Measurements from ENCODE around the gene CBARP.
A peak's percentile ranks its signal among the peaks of the same experiment; 100 is the strongest.

Gene CBARP

DNA sequence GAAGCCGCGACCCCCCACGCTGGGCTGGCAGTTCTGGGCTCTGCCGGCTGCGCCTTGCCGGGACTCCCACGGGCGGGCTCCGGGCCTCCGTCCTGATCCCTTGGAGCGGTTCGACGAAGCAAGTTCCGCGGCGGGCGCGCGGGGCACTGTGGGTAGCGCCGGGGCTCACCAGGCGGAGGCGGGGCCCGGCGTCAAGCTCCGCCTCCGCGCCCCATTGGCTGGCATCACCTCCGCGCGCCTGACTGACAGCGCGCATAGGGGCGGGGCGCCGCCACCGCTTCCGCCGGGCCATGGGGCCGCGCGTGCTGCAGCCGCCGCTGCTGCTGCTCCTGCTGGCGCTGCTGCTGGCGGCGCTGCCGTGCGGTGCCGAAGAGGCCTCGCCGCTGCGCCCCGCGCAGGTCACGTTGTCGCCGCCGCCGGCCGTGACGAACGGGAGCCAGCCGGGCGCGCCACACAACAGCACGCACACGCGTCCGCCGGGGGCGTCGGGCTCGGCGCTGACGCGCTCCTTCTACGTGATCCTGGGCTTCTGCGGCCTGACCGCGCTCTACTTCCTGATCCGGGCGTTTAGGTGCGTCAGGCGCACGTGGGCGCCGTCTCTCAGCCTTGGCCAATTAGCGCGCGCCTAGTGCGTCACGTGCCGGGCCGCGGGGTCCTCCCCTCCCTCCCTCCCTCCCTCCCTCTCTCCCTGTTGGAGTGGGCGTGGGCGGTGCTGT, 37.6 kb upstream of the CBARP start, which contains the start of gene FAM174C:
FAM174C (plus strand) TSS at position 271 of the 716 bp plus-strand sequence; CDS start at position 291, 20 bp downstream.
- DNase-seq (ENCODE audit: low read depth) = peak; percentile 96

DNA sequence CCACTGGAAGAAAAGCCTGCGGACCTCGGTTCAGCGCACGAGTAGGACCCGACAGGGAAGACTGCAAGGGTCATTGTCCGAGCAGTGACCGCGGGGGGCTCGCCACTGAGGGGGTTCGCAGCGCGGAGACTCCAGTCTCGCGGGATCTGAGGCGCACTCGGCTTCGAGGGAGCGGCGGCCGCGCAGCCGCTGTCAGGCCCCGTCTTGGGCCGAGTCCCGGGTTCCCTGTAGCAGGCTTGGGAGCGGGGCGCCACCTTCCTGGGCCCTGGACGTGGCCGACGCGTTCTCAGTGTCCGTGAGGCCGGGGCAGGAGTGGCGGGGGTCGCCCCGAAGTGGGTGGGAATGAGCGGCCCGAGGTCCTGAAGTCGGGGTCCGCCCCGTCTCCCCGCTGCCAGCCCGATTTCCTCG, 37.1 kb upstream of the CBARP start:
- DNase-seq (ENCODE audit: low read depth) = no peak

DNA sequence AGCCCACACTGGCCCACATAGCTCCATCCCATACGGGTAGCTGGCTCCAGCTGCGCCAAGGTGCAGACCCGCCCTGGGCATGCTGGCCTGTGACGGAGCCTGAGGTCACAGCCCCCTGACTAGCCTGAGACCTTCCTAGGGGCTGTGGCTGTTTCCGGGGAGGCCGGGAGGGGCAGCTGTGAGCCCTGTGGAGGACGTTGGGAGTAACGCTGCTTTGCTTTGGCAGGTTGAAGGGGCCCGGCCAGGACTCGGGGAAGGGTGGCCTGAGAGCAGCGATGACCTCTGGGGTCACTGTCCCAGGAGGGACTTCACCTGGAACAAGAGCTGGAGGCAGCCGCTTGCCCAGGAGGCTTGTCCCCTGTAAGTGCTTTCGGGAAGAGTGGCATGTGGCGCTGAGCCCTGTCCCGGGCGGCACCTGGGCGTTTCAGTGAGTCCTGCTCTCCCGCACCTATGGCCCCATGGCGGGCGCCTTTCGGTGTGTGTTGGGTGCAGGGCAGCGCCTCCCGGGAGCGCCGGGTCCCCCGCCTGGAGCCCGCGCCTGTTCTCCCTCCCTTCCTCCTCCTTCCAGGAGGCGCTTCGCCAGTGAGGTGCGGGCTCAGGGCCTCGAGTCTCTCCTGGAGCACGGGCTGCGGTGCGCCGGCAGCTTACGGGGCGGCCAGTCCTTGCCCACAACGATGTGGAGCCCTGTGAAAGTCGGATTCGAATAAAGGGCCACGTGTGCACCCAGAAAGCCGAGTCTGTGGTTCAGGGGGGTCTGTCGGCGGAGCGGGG, 36.5 kb upstream of the CBARP start:
- DNase-seq (ENCODE audit: low read depth) = no peak

DNA sequence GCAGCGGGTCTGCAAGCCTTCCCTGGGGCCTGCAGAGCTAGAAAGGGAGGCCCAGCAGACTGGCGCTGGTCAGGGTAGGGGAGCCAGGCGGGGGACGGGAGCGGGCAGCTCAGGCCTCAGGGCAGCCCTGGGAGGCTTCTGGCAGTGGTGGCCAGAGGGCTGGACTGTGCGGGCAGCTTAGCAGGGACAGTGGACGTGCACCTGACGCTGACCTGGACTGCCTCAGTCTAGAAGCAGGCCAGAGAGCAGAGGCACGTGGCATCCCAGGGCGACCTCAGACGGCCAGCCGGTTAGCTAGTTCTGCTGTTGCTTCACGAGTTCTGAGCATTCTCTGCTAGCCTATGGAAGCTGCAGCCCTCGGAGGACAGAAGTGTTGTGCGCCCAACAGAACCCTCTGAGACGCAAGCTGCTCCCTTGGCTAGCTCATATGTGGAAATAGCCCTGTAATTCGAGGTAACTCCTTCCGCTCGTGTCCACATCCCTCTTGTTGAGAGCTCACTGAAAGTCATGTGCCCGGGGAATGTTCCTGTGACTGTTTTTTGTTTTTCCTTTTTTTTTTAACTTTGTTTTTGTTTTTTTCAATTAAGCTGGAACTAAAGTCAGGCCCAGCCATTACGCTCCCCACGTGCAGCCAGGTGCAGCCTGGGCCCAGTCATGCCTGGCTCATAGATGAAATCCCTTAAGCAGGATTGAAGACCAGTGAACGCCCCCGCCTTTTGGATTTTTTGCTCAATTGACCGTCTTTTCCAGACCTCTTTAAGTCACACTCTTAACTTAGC, 35.6 kb upstream of the CBARP start:
- DNase-seq (ENCODE audit: low read depth) = no peak

DNA sequence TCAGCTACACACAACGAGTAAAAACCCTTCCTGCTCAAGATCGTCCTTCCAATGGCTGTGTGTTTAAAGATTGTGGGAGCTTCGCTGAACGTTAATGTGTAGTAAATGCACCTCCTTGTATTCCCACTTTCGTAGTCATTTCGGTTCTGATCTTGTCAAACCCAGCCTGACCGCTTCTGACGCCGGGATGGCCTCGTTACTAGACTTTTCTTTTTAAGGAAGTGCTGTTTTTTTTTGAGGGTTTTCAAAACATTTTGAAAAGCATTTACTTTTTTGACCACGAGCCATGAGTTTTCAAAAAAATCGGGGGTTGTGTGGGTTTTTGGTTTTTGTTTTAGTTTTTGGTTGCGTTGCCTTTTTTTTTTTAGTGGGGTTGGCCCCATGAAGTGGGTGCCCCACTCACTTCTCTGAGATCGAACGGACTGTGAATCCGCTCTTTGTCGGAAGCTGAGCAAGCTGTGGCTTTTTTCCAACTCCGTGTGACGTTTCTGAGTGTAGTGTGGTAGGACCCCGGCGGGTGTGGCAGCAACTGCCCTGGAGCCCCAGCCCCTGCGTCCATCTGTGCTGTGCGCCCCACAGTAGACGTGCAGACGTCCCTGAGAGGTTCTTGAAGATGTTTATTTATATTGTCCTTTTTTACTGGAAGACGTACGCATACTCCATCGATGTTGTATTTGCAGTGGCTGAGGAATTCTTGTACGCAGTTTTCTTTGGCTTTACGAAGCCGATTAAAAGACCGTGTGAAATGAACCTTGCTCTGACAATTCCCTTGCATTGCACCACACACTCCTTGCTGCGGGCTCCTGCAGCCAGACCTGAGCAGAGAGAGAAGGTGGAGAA, 34.8 kb upstream of the CBARP start:
- no peak for DNase-seq (ENCODE audit: low read depth)

DNA sequence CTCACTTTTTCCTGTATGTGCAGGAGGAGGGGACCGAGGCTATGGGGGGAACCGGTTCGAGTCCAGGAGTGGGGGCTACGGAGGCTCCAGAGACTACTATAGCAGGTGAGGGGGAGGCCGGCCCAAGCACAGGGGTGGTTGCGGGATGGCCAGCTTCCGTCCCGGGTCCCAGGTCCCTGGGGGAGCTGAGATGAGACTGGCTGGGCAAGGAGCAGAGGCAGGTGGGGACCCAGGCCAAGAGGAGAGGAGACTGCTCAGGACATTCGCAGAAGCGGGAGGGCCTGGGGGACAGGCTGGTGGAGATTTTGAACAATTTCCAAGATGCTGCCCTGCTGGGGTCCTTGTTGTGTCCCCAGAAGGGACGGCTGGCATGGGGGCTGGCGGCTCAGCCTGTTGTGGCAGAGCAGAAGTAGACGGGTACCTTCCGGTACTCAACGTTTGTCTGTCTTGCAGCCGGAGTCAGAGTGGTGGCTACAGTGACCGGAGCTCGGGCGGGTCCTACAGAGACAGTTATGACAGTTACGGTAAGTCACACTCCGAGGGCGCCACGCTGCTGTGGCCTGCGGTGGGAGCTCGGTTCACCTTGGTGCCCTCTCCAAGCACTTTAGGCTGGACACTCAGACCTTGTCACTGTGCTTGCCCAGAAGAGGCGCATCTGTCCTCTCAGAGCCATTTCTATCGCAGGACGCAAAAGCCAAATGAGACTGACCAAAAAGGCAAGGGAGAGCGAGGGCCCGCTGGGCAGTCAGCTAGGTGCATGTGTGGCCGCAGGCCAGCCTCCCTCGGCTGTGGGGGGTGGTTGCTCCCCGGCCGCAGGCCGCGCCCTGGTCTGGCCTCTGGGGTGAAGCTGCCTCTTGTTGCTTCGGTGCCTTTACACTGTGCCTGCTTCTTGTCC, 34.0 kb upstream of the CBARP start:
- no peak for DNase-seq (ENCODE audit: low read depth)

DNA sequence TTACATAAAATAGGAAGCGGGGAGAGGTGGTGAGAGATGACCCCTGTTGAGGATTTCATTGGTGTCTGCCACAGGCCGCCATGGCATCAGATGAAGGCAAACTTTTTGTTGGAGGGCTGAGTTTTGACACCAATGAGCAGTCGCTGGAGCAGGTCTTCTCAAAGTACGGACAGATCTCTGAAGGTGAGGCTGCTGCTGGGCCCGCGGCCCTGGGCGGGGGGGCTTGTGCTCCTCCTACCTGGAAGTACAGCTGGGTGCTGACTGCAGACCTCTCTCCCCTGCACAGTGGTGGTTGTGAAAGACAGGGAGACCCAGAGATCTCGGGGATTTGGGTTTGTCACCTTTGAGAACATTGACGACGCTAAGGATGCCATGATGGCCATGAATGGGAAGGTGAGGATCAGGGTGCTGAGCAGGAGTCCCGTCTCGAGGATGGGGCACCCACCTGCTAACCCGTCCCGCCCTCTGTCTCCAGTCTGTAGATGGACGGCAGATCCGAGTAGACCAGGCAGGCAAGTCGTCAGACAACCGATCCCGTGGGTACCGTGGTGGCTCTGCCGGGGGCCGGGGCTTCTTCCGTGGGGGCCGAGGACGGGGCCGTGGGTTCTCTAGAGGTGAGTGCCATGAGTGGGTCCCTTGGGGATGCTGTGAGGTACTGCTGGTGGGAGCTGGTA, 33.2 kb upstream of the CBARP start:
- DNase-seq (ENCODE audit: low read depth) = no peak

DNA sequence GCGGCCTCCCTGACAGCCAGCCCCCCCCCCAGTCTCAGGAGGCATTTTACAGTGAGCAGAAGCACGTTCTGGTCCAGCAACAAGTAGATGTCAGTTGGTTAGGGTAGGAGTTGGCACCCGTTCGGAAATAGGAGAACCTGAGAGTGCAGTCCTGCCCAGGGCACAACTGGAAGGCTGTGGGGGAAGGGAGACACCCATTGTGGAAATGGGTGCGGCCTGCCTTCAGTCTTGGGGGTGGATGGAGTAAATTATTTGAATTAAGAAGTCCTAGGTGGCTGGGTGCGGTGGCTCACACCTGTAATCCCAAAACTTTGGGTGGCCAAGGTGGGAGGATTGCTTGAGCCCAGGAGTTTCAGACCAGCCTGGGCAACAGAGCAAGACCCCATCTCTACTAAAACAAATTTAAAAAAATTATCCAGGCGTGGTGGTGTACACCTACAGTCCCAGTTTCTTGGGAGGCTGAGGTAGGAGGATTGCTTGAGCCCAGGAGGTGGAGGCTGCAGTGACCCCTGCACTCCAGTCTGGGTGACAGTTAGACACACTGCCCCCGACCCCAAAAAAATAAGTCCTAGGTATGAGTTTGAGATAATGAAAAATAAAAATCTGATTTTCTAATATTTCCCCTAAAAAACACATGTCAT, 32.5 kb upstream of the CBARP start:
- no peak for DNase-seq (ENCODE audit: low read depth)

DNA sequence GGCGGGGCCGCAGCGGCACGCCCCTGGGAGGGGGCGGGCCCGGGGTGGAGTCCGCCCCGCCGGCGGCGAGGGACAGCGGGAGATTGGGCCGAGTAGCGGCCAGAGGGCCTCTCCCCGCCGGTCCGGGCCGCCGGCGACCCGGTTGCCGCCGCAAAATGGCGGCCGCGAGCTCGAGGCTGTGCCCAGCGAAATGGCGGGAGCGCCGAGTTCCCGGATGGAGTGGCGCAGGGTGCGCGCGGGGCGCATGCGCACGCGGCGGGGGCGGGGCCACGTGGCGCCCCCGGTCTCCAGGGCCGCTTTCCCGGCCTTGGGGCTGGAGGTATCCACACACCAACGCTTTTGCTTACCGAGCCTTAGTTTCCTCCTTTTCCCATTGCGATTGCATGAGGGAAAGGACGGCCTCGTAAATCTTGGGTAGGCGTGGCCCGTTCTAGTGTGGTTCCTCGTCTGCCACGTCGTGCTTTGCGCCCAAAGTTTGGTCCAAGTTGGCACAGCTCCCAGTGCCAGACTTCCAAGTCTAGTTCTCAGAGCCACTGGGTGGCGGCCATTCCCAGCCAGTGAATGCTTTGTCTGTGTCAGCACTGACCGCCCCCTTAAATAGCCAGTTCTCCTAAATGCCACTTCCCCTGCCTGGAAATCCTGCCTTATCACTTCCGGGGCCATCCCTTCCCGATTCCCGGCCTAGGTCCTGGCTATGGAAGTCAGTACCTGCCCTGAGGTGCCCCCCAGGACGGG, 31.8 kb upstream of the CBARP start:
- peak; percentile 92 for DNase-seq (ENCODE audit: low read depth)

DNA sequence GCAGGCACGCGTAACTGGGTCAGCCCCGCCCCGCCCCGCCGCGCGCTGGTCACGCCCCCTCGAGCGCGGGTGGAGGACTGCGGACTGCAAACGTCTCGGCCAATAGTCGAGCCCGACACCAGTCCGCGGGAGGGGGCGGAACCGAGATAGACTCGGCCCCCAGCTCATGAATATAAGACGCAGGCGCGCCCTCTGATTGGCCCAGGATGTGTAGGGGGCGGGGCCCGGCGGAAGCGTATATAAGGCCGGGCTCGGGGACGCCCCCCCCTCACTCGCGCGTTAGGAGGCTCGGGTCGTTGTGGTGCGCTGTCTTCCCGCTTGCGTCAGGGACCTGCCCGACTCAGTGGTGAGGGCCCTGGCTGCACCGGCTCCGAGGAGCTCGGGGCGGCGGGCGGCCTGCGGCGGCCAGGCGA, 31.3 kb upstream of the CBARP start, which contains the start of gene CIRBP:
CIRBP (plus strand) TSS at position 268 of the 413 bp plus-strand sequence. CDS start 1,602 bp downstream, outside the sequence.
- DNase-seq (ENCODE audit: low read depth) = peak; percentile 99

DNA sequence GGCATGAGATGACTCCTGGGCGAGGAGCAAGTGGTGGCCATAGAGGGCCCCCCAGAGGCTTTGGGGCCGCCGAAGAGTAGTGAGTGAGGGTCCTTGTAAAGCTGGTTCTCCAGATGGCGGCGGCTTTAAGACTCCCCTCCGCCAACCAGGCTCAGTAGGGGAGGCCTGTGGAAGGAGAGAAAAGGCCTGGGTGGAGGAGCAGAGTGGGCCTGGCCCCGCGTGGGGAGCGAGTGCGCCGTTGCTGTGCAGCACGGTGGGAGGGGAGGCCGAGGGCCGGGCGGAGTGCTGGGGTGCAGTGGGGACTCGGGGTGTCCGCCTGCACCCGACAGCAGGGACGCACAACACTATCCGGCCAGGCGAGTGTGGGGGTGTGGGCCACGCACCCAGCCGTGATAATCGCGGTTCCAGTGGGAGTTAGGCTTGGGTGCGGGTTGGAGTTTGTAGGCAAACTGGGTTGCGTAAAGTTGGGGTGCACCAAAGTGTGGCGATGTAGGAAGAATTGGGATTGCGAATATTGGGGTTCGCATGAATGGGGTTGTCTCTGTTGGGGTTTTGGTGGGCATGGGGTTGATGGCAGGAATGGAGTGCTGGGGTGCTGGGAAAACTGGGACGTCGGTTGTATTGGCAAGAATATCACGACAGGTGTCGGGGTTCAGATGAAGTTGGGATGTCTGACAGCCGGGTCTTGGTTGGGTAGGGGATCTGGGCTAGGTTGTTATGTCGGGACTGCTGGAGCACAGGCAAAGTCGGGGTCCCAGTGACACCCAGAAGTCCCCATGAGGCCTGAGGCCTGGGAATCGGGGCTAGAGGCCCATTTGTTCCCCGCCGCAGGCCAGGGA, 30.6 kb upstream of the CBARP start:
- DNase-seq (ENCODE audit: low read depth) = no peak

DNA sequence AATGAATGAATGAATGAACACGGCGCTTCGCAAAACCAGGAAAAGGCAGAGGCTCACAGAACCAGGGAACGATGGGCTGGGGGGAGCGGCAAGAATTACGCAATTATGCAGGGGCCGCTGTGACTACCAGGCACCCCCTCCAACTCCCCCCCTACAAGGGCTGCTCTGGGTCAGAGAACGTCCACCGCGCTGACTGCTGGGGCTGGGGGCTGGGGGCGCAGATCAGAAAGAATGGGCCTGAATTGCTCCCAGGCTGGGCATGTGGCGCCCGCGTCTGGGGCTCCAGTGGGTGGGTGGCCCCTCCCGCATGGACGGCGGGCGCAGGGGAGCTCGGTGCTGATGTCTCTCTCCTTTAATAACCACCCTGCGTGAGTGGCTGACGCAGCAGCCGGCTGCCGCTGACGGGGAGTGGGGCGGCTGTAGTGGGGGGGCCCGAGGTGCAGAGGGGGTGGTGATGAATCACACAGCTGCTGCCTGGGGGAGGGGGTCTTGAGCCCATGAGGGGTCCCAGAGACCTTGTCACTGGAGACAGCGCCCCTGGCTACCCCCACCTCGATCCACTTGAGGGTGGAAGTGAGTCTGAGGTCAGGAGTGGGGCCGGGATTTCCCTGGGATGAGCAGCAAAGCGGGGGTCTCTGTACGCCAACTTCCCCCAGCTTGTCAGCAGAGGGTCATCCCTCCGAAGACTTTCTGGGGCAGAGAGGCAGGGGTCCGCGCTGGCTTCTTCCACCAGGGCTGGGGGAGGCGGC, 29.8 kb upstream of the CBARP start:
- DNase-seq (ENCODE audit: low read depth) = no peak

DNA sequence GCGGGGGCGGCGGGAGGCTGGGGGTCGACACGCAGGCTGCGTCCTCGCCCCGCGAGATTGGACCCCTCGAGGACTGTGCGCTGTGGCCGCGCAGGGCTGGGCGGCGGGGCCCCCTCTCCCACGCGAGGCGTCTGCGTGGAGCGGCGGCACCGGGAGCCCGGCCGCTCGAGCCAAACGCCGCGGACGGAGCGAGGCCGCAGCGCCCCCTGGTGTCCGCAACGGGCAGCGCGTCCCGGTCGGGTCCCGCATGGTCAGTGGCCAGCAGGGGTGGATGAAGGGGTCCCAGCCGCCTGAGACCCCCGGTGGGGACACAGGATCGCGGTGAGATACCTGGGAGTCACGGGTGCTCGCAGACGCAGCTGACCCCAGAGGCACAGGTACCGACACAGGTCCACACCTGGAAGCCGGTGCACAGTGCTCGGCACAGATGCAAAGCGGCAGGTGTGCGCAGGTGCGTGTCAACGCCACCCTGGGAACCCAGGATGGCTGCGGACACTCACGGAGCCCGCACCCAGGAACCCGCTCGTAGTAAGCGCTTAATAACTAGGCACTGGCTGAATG, 29.2 kb upstream of the CBARP start:
- no peak for DNase-seq (ENCODE audit: low read depth)

DNA sequence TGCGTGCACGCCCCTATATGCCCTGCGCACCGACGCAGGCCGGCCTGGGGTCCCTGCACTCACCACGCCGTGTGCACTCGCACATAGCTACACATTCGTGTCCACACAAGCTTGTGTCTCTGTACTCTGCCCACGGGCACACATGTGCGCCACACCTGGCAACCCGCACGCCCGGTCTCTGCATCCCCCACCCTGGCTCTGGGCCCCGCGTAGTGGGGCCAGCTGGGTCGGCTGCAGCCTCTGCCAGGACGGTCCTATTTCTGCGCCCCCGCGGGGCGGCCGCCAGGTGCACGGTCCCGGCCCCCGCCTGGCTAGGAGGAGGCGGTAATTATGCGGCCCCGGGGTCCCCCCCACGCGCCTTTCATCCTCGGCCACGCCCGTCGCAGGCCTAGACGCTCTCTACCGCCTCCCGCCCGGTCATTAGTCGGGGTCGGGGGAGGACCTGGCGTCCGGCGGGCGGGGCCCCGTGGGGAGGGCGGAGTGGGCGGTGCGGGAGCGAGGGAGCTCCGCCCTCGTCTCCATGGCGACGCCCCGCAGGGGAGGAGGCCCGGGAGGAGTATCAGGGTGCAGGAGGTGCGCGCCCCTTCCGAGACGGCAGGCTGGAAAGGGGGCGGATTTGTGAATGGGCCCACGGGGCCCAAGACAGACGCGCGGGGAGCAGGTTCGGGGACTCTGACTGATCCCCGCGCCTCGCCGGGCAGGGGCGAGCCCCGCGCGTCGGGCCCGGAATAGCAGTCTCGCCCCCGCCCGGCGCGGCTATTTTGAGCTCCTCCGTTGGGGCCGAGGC, 28.5 kb upstream of the CBARP start:
- DNase-seq (ENCODE audit: low read depth) = peak; percentile 90

DNA sequence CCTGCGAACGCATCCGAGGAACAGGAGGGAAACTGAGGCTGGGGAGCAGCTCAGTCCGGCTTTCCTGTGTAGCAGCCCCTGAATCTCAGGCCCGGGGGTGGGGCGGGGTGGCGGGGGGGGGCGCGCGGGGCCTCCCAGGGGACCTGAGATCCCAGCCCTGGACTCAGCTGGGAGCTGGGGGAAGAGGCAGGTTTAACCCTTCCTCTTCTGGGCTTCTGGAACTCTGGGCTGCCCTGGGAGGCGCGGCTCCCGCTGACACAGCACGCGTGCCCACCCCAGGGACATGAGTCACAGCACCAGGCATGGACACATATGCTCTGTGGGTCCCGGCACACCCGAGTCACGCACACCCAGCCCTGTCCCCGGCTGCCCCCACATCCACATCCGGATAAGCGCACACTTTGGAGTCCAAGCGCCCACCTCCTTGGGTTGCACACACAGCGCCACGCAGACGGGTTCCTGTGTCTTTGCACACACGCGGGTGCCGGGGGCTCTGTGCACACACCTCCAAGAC, 27.9 kb upstream of the CBARP start:
- peak; percentile 96 for DNase-seq (ENCODE audit: low read depth)

All from EH (cell line).